Natural killer cell (primary cell): ENCODE data around the gene PRMT7. TPM values are rescaled to one million over a fixed set of nuclear protein-coding genes. Genes with fewer than 3 reads are reported as not detected.

Source experiments
- ATAC-seq, 3 donors: fragments of 150-1000 bp in 2 of 3; fragments of 200-7000 bp in 1 of 3; cut with Tn5 transposase; 1 replicate in 1 of 3; 2 replicates in 2 of 3; pipeline ENCODE4 v1.10.0; 2021; ENCODE audit warnings: mild to moderate bottlenecking in 2 of 3, moderate library complexity in 2 of 3
- DNase-seq, 2 donors: peaks; one replicate each; pipeline versions ENCODE4 v3.0.0 to v3.0.0-alpha.2; 2013 to 2021; ENCODE audit warnings: mixed read lengths in 1 of 2
- H3K27ac ChIP-seq: one replicate; pipeline ENCODE4 v1.5.1; 2013; ENCODE audit warnings: mild to moderate bottlenecking, low read length
- H3K27me3 ChIP-seq: one replicate; pipeline ENCODE4 v1.6.1; 2013; ENCODE audit warnings: low read length; ENCODE audit not compliant: control insufficient read depth, insufficient read depth
- H3K36me3 ChIP-seq: one replicate; pipeline ENCODE4 v1.6.1; 2013; ENCODE audit warnings: low read length; ENCODE audit not compliant: control insufficient read depth, insufficient read depth
- H3K4me1 ChIP-seq: one replicate; pipeline ENCODE4 v1.6.1; 2013; ENCODE audit warnings: low read length; ENCODE audit not compliant: control insufficient read depth, insufficient read depth
- H3K4me3 ChIP-seq: one replicate; pipeline ENCODE4 v1.5.1; 2013; ENCODE audit warnings: low read length
- H3K9me3 ChIP-seq: one replicate; pipeline ENCODE4 v1.6.1; 2013; ENCODE audit warnings: low read length; ENCODE audit not compliant: control insufficient read depth, insufficient read depth
- H3K27ac Mint-ChIP-seq, 2 donors: one replicate each; pipeline ENCODE4 v1.8.0; 2022; ENCODE audit warnings: mild to moderate bottlenecking in 2 of 2, mixed read lengths in 2 of 2, moderate library complexity in 1 of 2
- H3K27me3 Mint-ChIP-seq, 2 donors: one replicate each; pipeline ENCODE4 v1.8.0; 2022; ENCODE audit warnings: low read depth in 2 of 2, mixed read lengths in 2 of 2
- H3K36me3 Mint-ChIP-seq: one replicate; pipeline ENCODE4 v1.8.0; 2022; ENCODE audit warnings: mixed read lengths
- H3K4me1 Mint-ChIP-seq, 2 donors: one replicate each; pipeline ENCODE4 v1.8.0; 2022; ENCODE audit warnings: mixed read lengths in 2 of 2
- H3K4me3 Mint-ChIP-seq: one replicate; pipeline ENCODE4 v1.8.0; 2022; ENCODE audit warnings: mild to moderate bottlenecking, moderate library complexity, mixed read lengths
- H3K9me3 Mint-ChIP-seq, 2 donors: one replicate each; pipeline ENCODE4 v1.8.0; 2022; ENCODE audit warnings: mixed read lengths in 2 of 2
- CTCF ChIP-seq: fragments of 200-600 bp; IDR thresholded peaks from one replicate; pipeline ENCODE4 v1.8.0; 2022; ENCODE audit warnings: antibody characterized with exemption
- WGBS: methylation state at CpG from one replicate; pipeline ENCODE4 v1.1.7; 2013; ENCODE audit warnings: missing lambda C conversion rate; ENCODE audit not compliant: insufficient coverage; 5-methylcytosine and 5-hydroxymethylcytosine counted together
- intact Hi-C: fragments of 100-400 bp; cut with micrococcal nuclease; formaldehyde crosslinking; loops from one replicate; pipeline ENCODE4 v1.14.2; 2022
- total RNA-seq, 4 donors: library from RNA; stranded (reverse); fragments of 120-200 nt in 1 of 4; gene quantifications; one replicate each; pipeline versions ENCODE4 v1.2.3 to v1.2.4, GENCODE V29; 2013 to 2022

PRMT7 gene
- total RNA-seq, 3 donors from 2014 or later (not counting 1 experiment from before 2014, with no cell fraction given): 60.7 to 84.7 (median 68.2) TPM

- Histone ChIP-seq H3K36me3 (peaks cover 91% of the 10 kb centered on the region), H3K4me3 (no peak overlapping the region), H3K27me3 (no peaks in the 10 kb centered on the region), H3K9me3 (no peaks in the 10 kb centered on the region), H3K4me1 (peaks cover 11% of the 10 kb centered on the region), H3K27ac (no peak overlapping the region)
- H3K4me3 Mint-ChIP-seq: no peak overlapping the region
- no peaks in the 10 kb centered on the region for H3K9me3 Mint-ChIP-seq
- WGBS: 75% methylated on average over 6 of the region's 6 CpGs
- TF ChIP-seq CTCF: no peak
- H3K27ac Mint-ChIP-seq: peak overlapping the region in 1 of 2 donors; percentile 42
- H3K4me1 Mint-ChIP-seq: peaks cover 19 to 22% of the 10 kb centered on the region in 2 donors
- H3K27me3 Mint-ChIP-seq: no peaks in the 10 kb centered on the region
- DNase-seq (no peak), ATAC-seq (no peak)
- intact Hi-C loops: no loop called here
- H3K36me3 Mint-ChIP-seq: peaks cover 42% of the 10 kb centered on the region
Observed at GRCh38 chr16:68296693-68297092, 14.1 kb upstream of the PRMT7 start.

- H3K27me3 ChIP-seq: no peaks in the 10 kb centered on the region
- peaks cover 2% of the 10 kb centered on the region for H3K4me1 ChIP-seq
- no peak for TF ChIP-seq CTCF
- H3K36me3 Mint-ChIP-seq: peaks cover 52% of the 10 kb centered on the region
- no peaks in the 10 kb centered on the region for H3K9me3 ChIP-seq
- H3K27ac ChIP-seq: no peak overlapping the region
- ATAC-seq (no peak), DNase-seq (peak in 1 of 2 donors; percentile 2)
- H3K4me3 ChIP-seq: no peak overlapping the region
- intact Hi-C loops: no loop called here
- H3K4me1 Mint-ChIP-seq: peaks cover 10 to 13% of the 10 kb centered on the region in 2 donors
- H3K27ac Mint-ChIP-seq: peak overlapping the region; percentile 42 to 69
- no peaks in the 10 kb centered on the region for H3K27me3 Mint-ChIP-seq
- H3K4me3 Mint-ChIP-seq: no peak overlapping the region
- WGBS: 90% methylated on average over 3 of the region's 3 CpGs
- H3K9me3 Mint-ChIP-seq: no peaks in the 10 kb centered on the region
- H3K36me3 ChIP-seq: peaks cover 91% of the 10 kb centered on the region
Observed at GRCh38 chr16:68297908-68298307, 12.9 kb upstream of the PRMT7 start.

- no peak for TF ChIP-seq CTCF
- no peaks in the 10 kb centered on the region for H3K27me3 Mint-ChIP-seq
- no peak overlapping the region for H3K27ac ChIP-seq
- peaks cover 10 to 13% of the 10 kb centered on the region in 2 donors for H3K4me1 Mint-ChIP-seq
- intact Hi-C loops: no loop called here
- WGBS: 93% methylated on average over 3 of the region's 3 CpGs
- H3K4me1 ChIP-seq: peaks cover 2% of the 10 kb centered on the region
- ATAC-seq (no peak), DNase-seq (peak in 1 of 2 donors; percentile 2)
- H3K9me3 Mint-ChIP-seq: no peaks in the 10 kb centered on the region
- no peaks in the 10 kb centered on the region for H3K27me3 ChIP-seq
- peak overlapping the region; percentile 42 to 69 for H3K27ac Mint-ChIP-seq
- H3K4me3 ChIP-seq: no peak overlapping the region
- no peaks in the 10 kb centered on the region for H3K9me3 ChIP-seq
- H3K36me3 Mint-ChIP-seq: peaks cover 52% of the 10 kb centered on the region
- H3K4me3 Mint-ChIP-seq: no peak overlapping the region
- peaks cover 92% of the 10 kb centered on the region for H3K36me3 ChIP-seq
Observed at GRCh38 chr16:68298312-68298711, 12.5 kb upstream of the PRMT7 start.

- peaks cover 57% of the 10 kb centered on the region for H3K36me3 Mint-ChIP-seq
Observed at GRCh38 chr16:68298907-68299561, 11.8 kb upstream of the PRMT7 start.

More at GRCh38 chr16:68298907-68299561, 11.8 kb upstream of the PRMT7 start:
- no peak for TF ChIP-seq CTCF
- Mint-ChIP-seq H3K9me3 (no peaks in the 10 kb centered on the region), H3K27ac (peak overlapping the region in 1 of 2 donors; percentile 43), H3K27me3 (no peaks in the 10 kb centered on the region), H3K4me3 (no peak overlapping the region), H3K4me1 (peaks cover 5% of the 10 kb centered on the region in 2 donors)
- WGBS: 96% methylated on average over 5 of the region's 5 CpGs
- peak in 1 of 2 donors; percentile 2 for DNase-seq
- ATAC-seq: no peak
- H3K36me3 ChIP-seq: peaks cover 93% of the 10 kb centered on the region
- no peak overlapping the region for H3K27ac ChIP-seq
- H3K4me3 ChIP-seq: no peak overlapping the region
- intact Hi-C loops: no loop called here
- H3K4me1 ChIP-seq: no peaks in the 10 kb centered on the region
- no peaks in the 10 kb centered on the region for H3K27me3 ChIP-seq
- no peaks in the 10 kb centered on the region for H3K9me3 ChIP-seq
